ENCODE data around the gene SMAD5.

The SMAD5 gene

DNA sequence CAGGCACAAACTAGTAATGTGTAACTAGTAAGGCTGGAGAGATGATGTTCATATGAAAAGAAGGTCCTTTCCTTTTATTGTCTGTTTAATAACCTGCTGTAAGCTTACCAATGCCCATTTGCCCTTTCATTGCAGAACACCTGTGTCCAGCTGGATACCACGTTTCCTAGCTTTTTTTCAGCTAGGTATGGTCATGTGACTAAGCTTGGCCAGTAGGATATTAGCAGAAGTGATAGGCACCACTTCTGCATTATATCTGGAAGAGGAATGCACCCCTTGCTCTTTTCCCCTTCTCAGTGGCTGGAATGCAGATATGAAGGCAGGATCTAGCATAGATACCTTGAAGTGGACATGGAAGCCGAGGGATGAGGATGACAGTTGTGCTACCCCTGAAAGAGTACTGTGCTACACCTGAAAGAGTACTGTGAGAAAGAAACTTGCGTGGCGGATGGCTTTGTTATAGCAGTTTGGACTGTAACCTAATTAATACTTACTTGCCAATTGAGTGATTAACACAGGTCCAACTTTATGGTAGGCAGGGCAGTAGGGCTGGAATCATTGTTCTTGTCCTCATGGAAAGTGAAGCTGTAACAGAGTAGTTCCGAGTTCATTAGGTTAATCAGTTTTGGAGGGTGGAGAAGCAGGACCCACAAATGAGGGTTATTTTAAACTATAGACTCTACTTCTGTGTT lies 53.5 kb downstream of the SMAD5 start:
- Histone ChIP-seq H3K27me3 (ENCODE audit: insufficient read depth, low read length) (peaks cover 3% of the 10 kb centered on the region), H3K9me3 (ENCODE audit: low read length) (peaks cover 3% of the 10 kb centered on the region), H3K4me1 (ENCODE audit: insufficient read depth, low read length) (no peaks in the 10 kb centered on the region), H3K36me3 (ENCODE audit: insufficient read depth, low read length) (peaks cover 15% of the 10 kb centered on the region), H3K4me3 (ENCODE audit: low read length) (no peak overlapping the region), H2AFZ (ENCODE audit: low read depth, low read length) (no peak overlapping the region)

DNA sequence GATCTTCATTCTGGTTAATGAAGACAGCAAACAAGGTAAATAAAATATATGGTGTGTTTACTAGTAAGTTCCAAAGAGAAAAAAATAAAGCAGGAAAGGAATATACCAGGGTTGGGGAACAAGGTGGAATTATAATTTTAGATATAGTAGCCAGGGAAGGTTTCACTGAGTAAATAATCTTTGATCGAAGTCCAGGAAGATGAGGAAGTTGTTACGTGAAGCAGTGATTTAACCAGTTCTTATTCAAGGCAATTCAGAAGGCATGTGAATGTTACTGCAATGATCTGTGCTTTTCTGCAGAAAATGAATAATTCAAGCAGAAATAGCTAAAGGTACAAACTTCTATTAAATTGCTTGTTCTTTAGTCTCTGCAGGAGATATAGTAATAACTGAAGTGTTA lies 54.2 kb downstream of the SMAD5 start:
- H3K36me3 ChIP-seq (ENCODE audit: insufficient read depth, low read length) = peaks cover 15% of the 10 kb centered on the region
- no peak overlapping the region for H3K4me3 ChIP-seq (ENCODE audit: low read length)
- H2AFZ ChIP-seq (ENCODE audit: low read depth, low read length) = no peak overlapping the region
- H3K4me1 ChIP-seq (ENCODE audit: insufficient read depth, low read length) = no peaks in the 10 kb centered on the region
- peaks cover 8% of the 10 kb centered on the region for H3K27me3 ChIP-seq (ENCODE audit: insufficient read depth, low read length)
- peaks cover 3% of the 10 kb centered on the region for H3K9me3 ChIP-seq (ENCODE audit: low read length)

DNA sequence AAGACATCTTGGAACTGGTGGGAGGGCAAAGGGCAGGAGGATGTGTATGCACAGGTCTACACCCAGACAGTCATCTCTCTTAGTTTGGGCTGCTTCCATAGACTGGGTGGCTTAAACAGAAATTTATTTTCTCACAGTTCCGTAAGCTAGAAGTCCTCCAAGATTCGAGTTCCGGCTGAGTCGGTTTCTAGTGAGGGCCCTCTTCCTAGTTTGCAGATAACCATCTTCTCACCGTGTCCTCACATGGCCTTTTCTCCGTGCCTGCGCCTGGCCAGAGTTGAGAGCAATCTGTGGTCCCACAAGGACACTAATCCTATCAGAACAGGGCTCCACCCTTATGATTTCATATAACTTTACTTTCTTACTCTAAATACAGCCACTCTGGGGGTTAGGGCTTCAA lies 56.2 kb downstream of the SMAD5 start:
- H3K4me3 ChIP-seq (ENCODE audit: low read length) = no peak overlapping the region
- no peak overlapping the region for H2AFZ ChIP-seq (ENCODE audit: low read depth, low read length)
- H3K36me3 ChIP-seq (ENCODE audit: insufficient read depth, low read length) = peaks cover 15% of the 10 kb centered on the region
- peaks cover 3% of the 10 kb centered on the region for H3K4me1 ChIP-seq (ENCODE audit: insufficient read depth, low read length)
- H3K27me3 ChIP-seq (ENCODE audit: insufficient read depth, low read length) = peaks cover 11% of the 10 kb centered on the region
- H3K9me3 ChIP-seq (ENCODE audit: low read length) = peaks cover 3% of the 10 kb centered on the region

DNA sequence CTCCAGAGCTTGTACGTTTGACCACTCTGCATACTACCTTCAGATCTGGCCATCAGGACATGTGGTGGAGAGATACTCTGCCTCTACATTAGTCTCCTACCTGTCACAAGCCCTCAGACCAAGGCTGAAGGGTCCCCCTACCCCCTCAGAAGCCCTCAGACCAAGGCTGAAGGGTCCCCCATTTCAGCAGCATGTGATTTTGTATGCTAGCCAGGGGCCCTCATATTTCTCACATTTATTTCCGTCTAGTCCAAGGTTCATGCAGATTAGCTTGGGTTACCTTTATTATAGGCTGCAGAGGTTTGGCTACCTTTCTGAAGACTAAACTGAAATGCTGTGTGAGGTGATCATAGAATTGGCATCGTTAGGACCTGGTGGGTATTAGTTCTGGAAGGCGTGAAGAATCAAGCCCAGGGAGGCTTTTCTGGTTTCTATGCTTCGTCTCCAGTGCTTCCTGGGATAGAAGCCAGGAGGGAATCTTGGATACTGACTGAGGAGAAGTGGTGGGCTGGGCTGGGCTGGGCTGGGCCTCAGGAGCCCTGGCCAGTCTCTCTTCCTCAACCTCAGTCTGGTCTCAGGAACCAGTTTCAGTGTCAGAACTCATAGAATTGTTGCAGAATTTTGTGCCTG lies 57.6 kb downstream of the SMAD5 start:
- Histone ChIP-seq H2AFZ (ENCODE audit: low read depth, low read length) (no peak overlapping the region), H3K36me3 (ENCODE audit: insufficient read depth, low read length) (peaks cover 15% of the 10 kb centered on the region), H3K4me1 (ENCODE audit: insufficient read depth, low read length) (peaks cover 3% of the 10 kb centered on the region), H3K27me3 (ENCODE audit: insufficient read depth, low read length) (peaks cover 23% of the 10 kb centered on the region), H3K4me3 (ENCODE audit: low read length) (no peak overlapping the region), H3K9me3 (ENCODE audit: low read length) (peaks cover 3% of the 10 kb centered on the region)

DNA sequence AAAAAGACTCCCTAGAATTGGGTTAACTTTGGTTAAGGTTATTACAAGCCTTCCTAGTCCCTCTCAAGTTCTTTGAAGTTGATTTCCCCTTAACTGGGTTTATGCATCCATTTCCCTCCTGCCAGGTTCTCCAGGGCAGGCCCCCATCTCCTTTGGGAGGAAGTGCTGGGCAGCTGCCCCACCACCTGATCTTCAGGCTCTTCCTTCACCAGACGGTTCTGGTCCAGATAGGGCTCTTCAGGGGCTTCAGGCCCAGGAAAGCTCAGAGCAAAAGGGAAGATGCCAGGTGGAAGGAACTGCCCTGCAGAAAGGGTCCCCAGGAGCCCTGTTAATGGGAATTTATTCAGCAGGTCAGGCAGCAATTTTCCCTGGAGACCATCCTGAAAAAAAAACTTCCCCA lies 58.3 kb downstream of the SMAD5 start:
- Histone ChIP-seq H3K36me3 (ENCODE audit: insufficient read depth, low read length) (peaks cover 15% of the 10 kb centered on the region), H3K4me3 (ENCODE audit: low read length) (no peak overlapping the region), H3K27me3 (ENCODE audit: insufficient read depth, low read length) (peaks cover 28% of the 10 kb centered on the region), H3K9me3 (ENCODE audit: low read length) (peaks cover 3% of the 10 kb centered on the region), H3K4me1 (ENCODE audit: insufficient read depth, low read length) (peaks cover 5% of the 10 kb centered on the region), H2AFZ (ENCODE audit: low read depth, low read length) (no peak overlapping the region)

DNA sequence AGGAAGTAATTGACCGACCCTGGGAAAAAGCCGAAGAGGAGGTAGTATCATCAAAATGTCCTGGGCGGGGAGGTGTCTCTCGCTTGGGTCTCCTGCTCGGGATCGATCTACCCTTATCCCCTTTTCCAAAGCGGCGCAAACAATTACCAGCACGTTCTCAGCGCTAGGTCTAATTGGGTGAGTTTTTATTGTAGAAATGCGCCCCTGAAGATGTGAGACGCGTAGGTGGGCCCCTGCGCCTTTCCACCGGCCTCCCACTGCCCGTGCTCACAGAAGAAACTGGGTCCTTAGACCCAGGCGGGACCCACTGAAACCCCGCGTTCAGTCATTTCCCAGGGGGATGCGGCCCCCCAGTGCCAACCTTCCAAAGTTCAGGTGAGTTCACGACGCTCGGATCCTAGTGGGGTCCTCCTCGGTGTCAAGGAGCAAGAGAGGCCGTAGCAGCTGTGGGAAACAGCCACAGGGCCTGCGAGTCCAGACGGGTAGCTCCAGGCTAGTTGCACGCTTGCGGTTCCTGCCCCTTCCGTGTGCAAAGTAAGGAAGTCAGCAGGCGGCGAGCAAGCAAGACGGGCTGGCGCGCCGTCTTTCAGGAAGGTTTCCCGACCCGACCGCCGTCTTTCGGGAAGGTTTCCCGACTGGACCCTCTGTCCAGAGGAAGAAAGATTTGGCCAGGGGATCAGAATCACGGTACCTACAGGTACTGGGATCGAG lies 58.8 kb downstream of the SMAD5 start:
- Histone ChIP-seq H3K4me3 (ENCODE audit: low read length) (no peak overlapping the region), H3K4me1 (ENCODE audit: insufficient read depth, low read length) (peaks cover 11% of the 10 kb centered on the region), H2AFZ (ENCODE audit: low read depth, low read length) (no peak overlapping the region), H3K36me3 (ENCODE audit: insufficient read depth, low read length) (peaks cover 15% of the 10 kb centered on the region), H3K9me3 (ENCODE audit: low read length) (peaks cover 3% of the 10 kb centered on the region), H3K27me3 (ENCODE audit: insufficient read depth, low read length) (peaks cover 28% of the 10 kb centered on the region)

DNA sequence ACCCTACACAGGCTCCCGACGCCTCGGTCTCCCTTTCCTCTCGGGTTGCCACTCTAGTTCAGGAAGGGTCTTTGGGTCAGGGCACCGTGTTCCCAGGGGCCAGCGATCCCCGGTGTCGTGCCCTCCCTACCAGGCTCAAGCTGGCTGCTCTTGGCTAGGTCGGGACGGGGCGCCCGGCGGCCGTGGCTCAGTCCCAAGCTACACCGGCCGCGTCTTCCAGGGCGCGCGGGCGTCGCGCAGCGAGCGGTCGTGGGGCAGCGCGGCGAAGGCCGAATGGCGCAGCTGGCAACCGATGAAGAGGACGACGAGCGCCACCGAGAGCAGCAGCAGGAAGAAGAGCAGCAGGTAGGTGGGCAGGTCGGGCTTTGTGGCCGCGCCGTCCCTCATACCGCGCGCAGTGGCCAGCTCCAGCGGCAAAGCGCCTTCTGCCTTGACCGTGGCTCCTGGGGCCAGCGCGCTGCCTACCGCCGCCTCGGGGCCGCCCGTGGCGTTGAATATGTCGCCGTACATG lies 59.4 kb downstream of the SMAD5 start:
- peaks cover 30% of the 10 kb centered on the region for H3K27me3 ChIP-seq (ENCODE audit: insufficient read depth, low read length)
- H3K9me3 ChIP-seq (ENCODE audit: low read length) = peaks cover 3% of the 10 kb centered on the region
- H3K36me3 ChIP-seq (ENCODE audit: insufficient read depth, low read length) = peaks cover 15% of the 10 kb centered on the region
- H2AFZ ChIP-seq (ENCODE audit: low read depth, low read length) = peak overlapping the region; percentile 62
- peak overlapping the region; percentile 55 for H3K4me3 ChIP-seq (ENCODE audit: low read length)
- peaks cover 11% of the 10 kb centered on the region for H3K4me1 ChIP-seq (ENCODE audit: insufficient read depth, low read length)

DNA sequence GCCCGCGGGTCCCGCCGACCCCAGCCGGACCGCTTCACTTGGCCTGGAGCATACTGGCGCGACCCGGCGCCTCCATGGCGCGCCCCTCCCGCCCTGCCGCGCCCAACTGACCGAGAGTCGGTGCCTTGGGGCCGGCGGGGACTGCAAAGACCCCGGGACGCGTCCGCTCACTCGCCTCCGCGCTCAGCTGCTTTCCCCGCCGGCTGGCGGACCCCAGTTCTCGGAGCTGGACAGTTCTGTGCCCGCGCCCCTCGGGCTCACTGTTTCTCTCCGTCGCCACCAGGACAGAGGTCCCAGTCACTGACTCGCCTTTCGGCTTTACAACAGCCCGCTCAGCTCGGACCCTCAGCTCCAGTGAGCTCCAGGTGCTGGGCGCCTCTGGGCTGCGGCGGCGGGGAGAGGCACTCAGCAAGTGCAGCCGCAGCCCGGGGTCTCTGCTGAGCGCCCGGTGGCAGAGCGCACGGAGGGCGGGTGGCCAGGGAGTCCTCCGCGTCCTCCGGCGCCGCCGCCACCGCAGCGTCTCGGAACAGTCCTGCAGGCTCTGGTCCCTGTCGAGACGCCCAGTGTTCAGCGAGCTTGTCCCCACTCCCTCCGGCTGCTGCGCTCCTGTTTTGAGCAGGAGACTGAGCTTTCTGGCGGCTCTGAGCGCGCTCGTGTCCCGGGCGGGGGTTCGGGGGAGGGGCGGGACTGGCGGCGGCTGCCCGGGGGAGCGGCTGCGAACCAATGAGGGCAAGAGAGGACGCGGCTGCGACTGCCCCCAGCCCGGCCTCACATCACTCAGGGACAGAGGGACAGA lies 60.1 kb downstream of the SMAD5 start, which contains the start of gene SMIM32:
Gene SMIM32 (minus strand): TSS at position 637 of the 796 bp plus-strand sequence. CDS start 638 bp downstream, outside the sequence.
- peaks cover 13% of the 10 kb centered on the region for H3K36me3 ChIP-seq (ENCODE audit: insufficient read depth, low read length)
- H3K9me3 ChIP-seq (ENCODE audit: low read length) = peaks cover 3% of the 10 kb centered on the region
- peaks cover 34% of the 10 kb centered on the region for H3K27me3 ChIP-seq (ENCODE audit: insufficient read depth, low read length)
- H2AFZ ChIP-seq (ENCODE audit: low read depth, low read length) = peak within 1 kb of the TSS; percentile 62
- peak within 1 kb of the TSS; percentile 55 for H3K4me3 ChIP-seq (ENCODE audit: low read length)
- H3K4me1 ChIP-seq (ENCODE audit: insufficient read depth, low read length) = peaks cover 11% of the 10 kb centered on the region

DNA sequence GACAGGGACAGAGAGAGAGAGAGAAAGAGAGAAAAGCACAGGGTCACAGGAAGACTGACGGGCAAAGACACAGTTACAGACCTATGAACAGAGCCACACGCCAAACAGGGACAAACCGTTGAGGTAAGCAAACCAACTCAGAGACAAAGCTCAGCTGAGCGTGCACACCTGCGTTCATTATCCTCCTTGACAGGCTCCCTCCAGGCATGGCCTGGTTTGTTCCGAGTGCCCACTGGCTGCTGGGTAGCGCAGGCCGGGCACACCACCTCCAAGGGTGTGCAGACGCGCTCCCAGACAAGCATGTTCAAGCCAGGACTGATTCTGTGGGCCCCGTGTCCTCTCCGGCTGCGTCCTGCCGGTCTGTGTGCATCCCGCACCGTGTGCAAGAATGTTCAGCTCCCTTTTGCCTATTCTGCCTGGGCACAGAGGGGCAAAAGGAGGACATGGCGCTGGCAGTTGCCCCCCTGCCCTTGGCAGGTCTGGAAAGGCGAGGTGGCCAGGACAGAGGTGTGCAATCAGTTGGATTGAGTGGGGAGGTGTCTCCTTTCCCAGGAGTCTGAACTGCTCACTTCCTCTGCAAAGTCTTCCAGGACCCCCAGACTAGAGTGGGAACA lies 60.8 kb downstream of the SMAD5 start:
- H3K4me3 ChIP-seq (ENCODE audit: low read length) = peak overlapping the region; percentile 55
- peak overlapping the region; percentile 62 for H2AFZ ChIP-seq (ENCODE audit: low read depth, low read length)
- peaks cover 6% of the 10 kb centered on the region for H3K36me3 ChIP-seq (ENCODE audit: insufficient read depth, low read length)
- peaks cover 3% of the 10 kb centered on the region for H3K9me3 ChIP-seq (ENCODE audit: low read length)
- H3K4me1 ChIP-seq (ENCODE audit: insufficient read depth, low read length) = peaks cover 11% of the 10 kb centered on the region
- H3K27me3 ChIP-seq (ENCODE audit: insufficient read depth, low read length) = peaks cover 36% of the 10 kb centered on the region

DNA sequence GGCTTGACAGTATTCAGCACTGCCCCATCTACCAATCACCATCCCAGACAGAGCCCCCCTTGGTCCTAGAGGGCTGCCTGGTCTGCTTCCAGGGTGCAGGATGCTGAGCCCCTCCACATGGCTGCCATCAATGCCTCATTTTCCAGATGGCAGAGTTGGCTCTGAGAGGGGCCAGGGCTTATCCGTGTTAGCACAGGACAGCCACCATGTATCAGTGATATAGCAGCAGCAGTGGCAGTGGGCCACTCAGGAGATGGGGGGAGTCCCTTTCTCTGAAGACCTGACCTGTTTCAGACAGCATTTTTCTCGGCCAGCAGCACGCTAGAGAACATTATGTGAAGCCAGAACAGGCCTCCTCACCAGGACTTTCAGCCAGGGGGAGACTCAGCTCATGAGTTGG lies 61.9 kb downstream of the SMAD5 start:
- Histone ChIP-seq H3K9me3 (ENCODE audit: low read length) (no peaks in the 10 kb centered on the region), H3K4me1 (ENCODE audit: insufficient read depth, low read length) (peaks cover 11% of the 10 kb centered on the region), H3K36me3 (ENCODE audit: insufficient read depth, low read length) (no peaks in the 10 kb centered on the region), H2AFZ (ENCODE audit: low read depth, low read length) (no peak overlapping the region), H3K27me3 (ENCODE audit: insufficient read depth, low read length) (peaks cover 41% of the 10 kb centered on the region), H3K4me3 (ENCODE audit: low read length) (no peak overlapping the region)

DNA sequence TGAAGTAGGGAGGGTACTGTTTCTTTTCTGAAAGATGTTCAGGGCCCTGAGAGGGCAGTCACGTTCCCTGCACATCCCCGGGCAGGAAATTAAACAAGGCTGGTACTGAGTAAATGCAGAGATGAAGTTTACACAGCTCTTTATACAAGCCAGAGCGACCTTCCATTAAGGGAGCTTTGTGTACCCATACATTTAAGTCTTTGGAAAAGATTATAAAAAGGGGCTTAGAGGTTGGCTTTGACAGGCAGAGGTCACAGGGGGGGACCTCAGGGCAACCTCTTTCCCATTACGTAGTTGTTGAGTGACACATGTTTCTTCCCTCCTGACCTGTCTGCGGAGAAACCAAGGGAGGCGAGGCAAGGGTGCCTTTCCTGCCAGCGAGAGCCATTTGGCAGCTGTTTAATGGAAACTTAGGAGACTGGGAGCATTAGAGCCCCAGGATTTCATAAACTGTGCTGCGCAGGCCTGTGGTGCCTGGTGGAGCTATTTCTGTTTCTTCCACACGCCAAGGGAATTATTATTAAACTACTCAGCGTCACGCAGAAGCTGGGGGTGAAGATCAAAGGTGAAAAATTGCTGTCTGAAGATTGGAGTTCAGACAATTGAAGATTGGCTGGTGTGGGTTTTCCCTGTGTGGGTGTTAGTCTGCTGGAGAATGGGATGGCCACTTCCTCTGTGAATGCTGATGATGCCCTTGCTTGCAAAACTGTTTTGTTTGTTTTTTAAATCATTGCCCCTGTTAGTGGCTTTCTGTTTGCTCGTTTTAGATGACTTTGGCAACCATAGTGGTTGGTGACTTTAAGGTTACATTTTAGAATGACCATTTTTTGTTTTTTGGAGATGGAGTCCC lies 63.6 kb downstream of the SMAD5 start:
- Histone ChIP-seq H2AFZ (ENCODE audit: low read depth, low read length) (no peak overlapping the region), H3K27me3 (ENCODE audit: insufficient read depth, low read length) (peaks cover 52% of the 10 kb centered on the region), H3K4me1 (ENCODE audit: insufficient read depth, low read length) (peaks cover 11% of the 10 kb centered on the region), H3K9me3 (ENCODE audit: low read length) (no peaks in the 10 kb centered on the region), H3K36me3 (ENCODE audit: insufficient read depth, low read length) (no peaks in the 10 kb centered on the region), H3K4me3 (ENCODE audit: low read length) (no peak overlapping the region)

Measured in neuron (in vitro differentiated cells).